HepG2 (cell line): ENCODE results near the gene CASTOR1. TPM values are rescaled to one million over a fixed set of nuclear protein-coding genes. Genes with fewer than 3 reads are reported as not detected.

Experiments used
- ATAC-seq: fragments of 200-7000 bp; cut with Tn5 transposase; 3 replicates; pipeline ENCODE4 v1.9.1; 2020; ENCODE audit warnings: mild to moderate bottlenecking, moderate library complexity
- BruUV-seq: library from RNA; stranded (reverse); fragments of 400-500 nt; replicated peaks from 2 replicates; lab custom pipeline; 2021; lab: Mats Ljungman, UMichigan
- CTCF ChIA-PET: fragments of 300-600 bp; formaldehyde crosslinking; extraction: SDS; loops from one replicate; lab custom pipeline; 2021; ENCODE audit warnings: low total read pairs, inconsistent platforms, low intra/inter-chr PET ratio; lab: Yijun Ruan, JAX
- POLR2A ChIA-PET: fragments of 350-600 bp; sonication (Branson Sonifier 250); formaldehyde crosslinking; loops from one replicate; lab custom pipeline; 2020; ENCODE audit warnings: antibody characterized with exemption, inconsistent platforms; lab: Yijun Ruan, JAX
- DNase-seq: peaks from one replicate; pipeline ENCODE4 v3.0.0-alpha.2; 2015; ENCODE audit warnings: low spot score
- FAIRE-seq: peaks from 3 replicates; lab custom pipeline; 2011; peaks lifted over from hg19 to GRCh38; lab: Jason Lieb, UNC
- H2AFZ ChIP-seq: one replicate; pipeline ENCODE4 v1.6.1; 2011; ENCODE audit warnings: low read length, inconsistent platforms
- H3K27ac ChIP-seq: fragments of 300-600 bp; 3 replicates; pipeline ENCODE4 v1.8.0; 2011; ENCODE audit warnings: mixed run types, mild to moderate bottlenecking, mixed read lengths, low read length, inconsistent platforms; ENCODE audit not compliant: insufficient read depth; ENCODE audit errors: extremely low read length
- H3K27me3 ChIP-seq, 2 experiments: fragments of 200-600 bp in 1 of 2; 2 replicates in 1 of 2; 3 replicates in 1 of 2; pipeline versions ENCODE4 v1.6.0 to v1.8.0; 2011; ENCODE audit warnings: low read length in 2 of 2, mild to moderate bottlenecking in 2 of 2, moderate library complexity in 2 of 2, inconsistent platforms in 1 of 2; ENCODE audit not compliant: insufficient read depth in 2 of 2, control insufficient read depth in 1 of 2
- H3K36me3 ChIP-seq, 2 experiments: fragments of 200-600 bp in 1 of 2; replicated peaks in 1 of 2; 2 replicates in 1 of 2; 3 replicates in 1 of 2; pipeline versions ENCODE4 v1.5.1 to v1.8.0; 2011; ENCODE audit warnings: low read length in 2 of 2, inconsistent platforms in 1 of 2; ENCODE audit not compliant: insufficient read depth in 2 of 2, control insufficient read depth in 1 of 2
- H3K4me1 ChIP-seq: 2 replicates; pipeline ENCODE4 v1.5.1; 2012; ENCODE audit warnings: low read length, inconsistent platforms; ENCODE audit not compliant: insufficient read depth
- H3K4me2 ChIP-seq: 2 replicates; pipeline ENCODE4 v1.6.0; 2011; ENCODE audit warnings: low read depth, low read length, inconsistent platforms
- H3K4me3 ChIP-seq, 3 experiments: fragments of 200-600 bp in 1 of 3; sonication (generic), shearing (Covaris generic) in 1 of 3; replicated peaks in 1 of 3; 2 replicates each; pipeline ENCODE4 v1.5.1; 2011 to 2016; ENCODE audit warnings: low read length in 3 of 3, inconsistent platforms in 2 of 3, low read depth in 2 of 3, mild to moderate bottlenecking in 2 of 3, control low read depth in 1 of 3, mixed read lengths in 1 of 3; ENCODE audit not compliant: insufficient read depth in 1 of 3
- H3K79me2 ChIP-seq: one replicate; pipeline ENCODE4 v1.6.1; 2011; ENCODE audit warnings: low read length, inconsistent platforms; ENCODE audit not compliant: insufficient read depth
- H3K9ac ChIP-seq: 2 replicates; pipeline ENCODE4 v1.6.0; 2011; ENCODE audit warnings: mild to moderate bottlenecking, low read depth, low read length, inconsistent platforms; ENCODE audit not compliant: insufficient read depth
- H3K9me3 ChIP-seq: 2 replicates; pipeline ENCODE4 v1.5.1; 2012; ENCODE audit warnings: mild to moderate bottlenecking, low read length
- H4K20me1 ChIP-seq: 2 replicates; pipeline ENCODE4 v1.6.0; 2011; ENCODE audit warnings: inconsistent platforms, mild to moderate bottlenecking, low read length, moderate library complexity; ENCODE audit not compliant: insufficient read depth
- BHLHE40 ChIP-seq: IDR thresholded peaks from 2 replicates; pipeline ENCODE4 v1.6.1; 2011; ENCODE audit warnings: low read length, improper control_type of control experiment
- CCDC6 ChIP-seq: sonication (generic); formaldehyde crosslinking; IDR thresholded peaks from 2 replicates; pipeline ENCODE4 v1.8.1; 2022; ENCODE audit warnings: mild to moderate bottlenecking, missing genetic modification reagents, moderate library complexity
- DZIP1 ChIP-seq: sonication (generic); formaldehyde crosslinking; IDR thresholded peaks from 2 replicates; pipeline ENCODE4 v1.5.0; 2020; ENCODE audit warnings: mild to moderate bottlenecking, missing genetic modification reagents
- FOXK1 ChIP-seq: sonication (generic); formaldehyde crosslinking; IDR thresholded peaks from 2 replicates; pipeline ENCODE4 v1.4.0; 2020; ENCODE audit warnings: low read depth, missing genetic modification reagents, borderline replicate concordance
- MXI1 ChIP-seq: IDR thresholded peaks from 3 replicates; pipeline ENCODE4 v1.6.1; 2012; ENCODE audit warnings: low read depth, low read length, inconsistent platforms, borderline replicate concordance
- NCOR1 ChIP-seq: fragments of 200-600 bp; sonication (generic); IDR thresholded peaks from 2 replicates; pipeline ENCODE4 v1.7.0; 2017; ENCODE audit warnings: antibody characterized with exemption, low read length, borderline replicate concordance
- NFKBIZ ChIP-seq: IDR thresholded peaks from 2 replicates; pipeline ENCODE4 v1.6.1; 2018; ENCODE audit warnings: missing genetic modification reagents, missing compliant biosample characterization
- NKX3-1 ChIP-seq: sonication (generic); formaldehyde crosslinking; IDR thresholded peaks from 2 replicates; pipeline ENCODE4 v1.5.0; 2020; ENCODE audit warnings: missing genetic modification reagents
- NR2F1 ChIP-seq, 2 experiments: fragments of 450-650 bp in 1 of 2; formaldehyde crosslinking in 1 of 2; IDR thresholded peaks; 2 replicates each; pipeline versions ENCODE4 v1.5.0 to v1.6.1; 2016 to 2020; ENCODE audit warnings: mild to moderate bottlenecking in 1 of 2, missing compliant biosample characterization in 1 of 2, missing genetic modification reagents in 1 of 2, moderate library complexity in 1 of 2
- REL ChIP-seq: sonication (generic); formaldehyde crosslinking; conservative IDR thresholded peaks from 2 replicates; pipeline ENCODE4 v1.8.0; 2022; ENCODE audit warnings: mild to moderate bottlenecking, missing genetic modification reagents, moderate library complexity
- SAFB2 ChIP-seq: sonication (generic); formaldehyde crosslinking; IDR thresholded peaks from 2 replicates; pipeline ENCODE4 v1.5.1; 2020; ENCODE audit warnings: missing genetic modification reagents, low read depth, mild to moderate bottlenecking, borderline replicate concordance
- SMAD3 ChIP-seq: sonication (generic); formaldehyde crosslinking; IDR thresholded peaks from 2 replicates; pipeline ENCODE4 v1.4.0; 2020; ENCODE audit warnings: missing genetic modification reagents
- SMARCE1 ChIP-seq: fragments of 450-650 bp; IDR thresholded peaks from 2 replicates; pipeline ENCODE4 v1.6.1; 2017; ENCODE audit warnings: borderline replicate concordance
- ZKSCAN1 ChIP-seq: fragments of 150-350 bp; IDR thresholded peaks from 2 replicates; pipeline ENCODE4 v1.6.1; 2014; ENCODE audit warnings: low read length
- ZNF383 ChIP-seq: sonication (generic); formaldehyde crosslinking; IDR thresholded peaks from 2 replicates; pipeline ENCODE4 v1.4.0; 2020; ENCODE audit warnings: missing genetic modification reagents, mild to moderate bottlenecking, borderline replicate concordance
- WGBS: methylation state at CpG from one replicate; pipeline ENCODE4 v1.1.6; 2017; ENCODE audit warnings: low lambda C conversion rate; 5-methylcytosine and 5-hydroxymethylcytosine counted together
- in situ Hi-C: cut with HindIII; loops from 2 replicates; pipeline ENCODE4 v1.10.0; 2017; ENCODE audit warnings: low pct_unique_long_range_greater_than_20kb; ENCODE audit not compliant: extremely low pct_ligation_motif_present
- intact Hi-C: fragments of 100-400 bp; cut with micrococcal nuclease; formaldehyde crosslinking; loops from one replicate; pipeline ENCODE4 v1.10.0; 2022; ENCODE audit not compliant: unreplicated experiment
- polyA plus RNA-seq, 8 experiments: library from polyadenylated mRNA; depleted of rRNA in 3 of 8; stranded (reverse) in 7 of 8; unstranded in 1 of 8; fragments of >200 nt; fragmentation: Illumina TruSeq in 4 of 8; extraction: Trizol in 4 of 8; gene quantifications; 2 replicates each; pipeline versions ENCODE4 v1.2.1 to v1.2.3, GENCODE V29; 2011 to 2016; ENCODE audit warnings: low read depth in 4 of 8, missing spikeins in 1 of 8, mixed read lengths in 1 of 8; ENCODE audit not compliant: insufficient read depth in 1 of 8
- total RNA-seq, 5 experiments: library from RNA; depleted of rRNA; stranded (reverse); fragments of >200 nt; fragmentation: Illumina TruSeq; extraction: Trizol; gene quantifications; 2 replicates each; pipeline ENCODE4 v1.2.3, GENCODE V29; 2016; ENCODE audit warnings: low read depth in 1 of 5

CASTOR1 gene
- total and polyA plus RNA-seq, 2 of the 13 experiments (the other 11 are each of a cell fraction or from before 2014, with no cell fraction given), result 2.6 to 4.4 TPM

GRCh38 chr22:30265131-30265720 is 24.1 kb downstream of the CASTOR1 start:
- H3K4me2 ChIP-seq, result no peak overlapping the region
- no peaks in the 10 kb centered on the region for H3K36me3 ChIP-seq
- no TSS peak for BruUV-seq
- H3K4me3 ChIP-seq, result no peak overlapping the region
- H3K27ac ChIP-seq, result no peak overlapping the region
- ATAC-seq (peak; percentile 18; the same call in 2 of the 3 replicates), FAIRE-seq (no peak), DNase-seq (no peak)
- WGBS, result 18% methylated on average over 2 of the region's 9 CpGs
- no peak overlapping the region for H2AFZ ChIP-seq
- no peak for TF ChIP-seq SAFB2 (CRISPR knock-in tag)
- TF ChIP-seq BHLHE40, result no peak
- no peak for TF ChIP-seq NKX3-1 (CRISPR knock-in tag)
- TF ChIP-seq FOXK1 (CRISPR knock-in tag), result no peak
- TF ChIP-seq SMAD3, result no peak
- no peak for TF ChIP-seq ZNF383 (CRISPR knock-in tag)
- TF ChIP-seq CCDC6 (CRISPR knock-in tag), result no peak
- no peak for TF ChIP-seq NR2F1 (CRISPR knock-in tag; IDR thresholded peaks at IDR 0.05)
- TF ChIP-seq MXI1, result no peak
- TF ChIP-seq ZKSCAN1, result no peak
- no peak for TF ChIP-seq NFKBIZ (CRISPR knock-in tag)
- no peak for TF ChIP-seq NCOR1
- TF ChIP-seq DZIP1 (CRISPR knock-in tag), result no peak
- no peak for TF ChIP-seq REL (CRISPR knock-in tag)
- TF ChIP-seq SMARCE1, result no peak
- H4K20me1 ChIP-seq, result no peaks in the 10 kb centered on the region
- intact Hi-C loops, result no loop called here
- H3K79me2 ChIP-seq, result no peaks in the 10 kb centered on the region
- H3K9me3 ChIP-seq, result no peaks in the 10 kb centered on the region
- peaks cover 27% of the 10 kb centered on the region for H3K4me1 ChIP-seq
- in situ Hi-C loops, result loop anchor here (10.0 kb wide), 1 partner anchor 220 kb away; no protein-coding TSS in a partner anchor
- POLR2A ChIA-PET, result no interaction called here
- peaks cover 9 to 40% of the 10 kb centered on the region in 2 experiments for H3K27me3 ChIP-seq
- CTCF ChIA-PET, result no interaction called here
- H3K9ac ChIP-seq, result no peak overlapping the region
